AG08396 (cell line): ENCODE results near the gene ONECUT3.
"Not testable (repeated sequence)": the region's sequence is repeated elsewhere in the genome, so short reads cannot be mapped to it uniquely, and the experiment has no call there.

Experiments used
- DNase-seq: peaks from one replicate; pipeline ENCODE4 v3.0.0; 2012; ENCODE audit warnings: low spot score, mixed read lengths

Gene ONECUT3

GRCh38 chr19:1755467-1756171 is 2.3 kb downstream of the ONECUT3 start:
- no peak for DNase-seq

GRCh38 chr19:1756264-1756663 is 3.0 kb downstream of the ONECUT3 start:
- DNase-seq, result no peak

GRCh38 chr19:1756705-1757465 is 3.6 kb downstream of the ONECUT3 start:
- DNase-seq, result no peak

- DNase-seq, result no peak
Measured at GRCh38 chr19:1757468-1758230, 4.3 kb downstream of the ONECUT3 start.

- DNase-seq, result no peak
Measured at GRCh38 chr19:1758231-1758577, 4.9 kb downstream of the ONECUT3 start.

- no peak for DNase-seq
Measured at GRCh38 chr19:1758959-1759903, 5.9 kb downstream of the ONECUT3 start.

GRCh38 chr19:1760020-1760419 is 6.7 kb downstream of the ONECUT3 start:
- no peak for DNase-seq

GRCh38 chr19:1760786-1761527 is 7.7 kb downstream of the ONECUT3 start:
- not testable (repeated sequence) for DNase-seq

- DNase-seq, result no peak
Measured at GRCh38 chr19:1761528-1762242, 8.4 kb downstream of the ONECUT3 start.

GRCh38 chr19:1762243-1763117 is 9.2 kb downstream of the ONECUT3 start:
- DNase-seq, result no peak

- no peak for DNase-seq
Measured at GRCh38 chr19:1763648-1764639, 10.6 kb downstream of the ONECUT3 start.

GRCh38 chr19:1764729-1765128 is 11.4 kb downstream of the ONECUT3 start:
- DNase-seq, result no peak

GRCh38 chr19:1765232-1765903 is 12.1 kb downstream of the ONECUT3 start:
- DNase-seq, result no peak

GRCh38 chr19:1765904-1766799 is 12.8 kb downstream of the ONECUT3 start:
- DNase-seq, result no peak

GRCh38 chr19:1766800-1767352 is 13.6 kb downstream of the ONECUT3 start:
- DNase-seq, result no peak

- peak; percentile 89 for DNase-seq
Measured at GRCh38 chr19:1767464-1767933, 14.2 kb downstream of the ONECUT3 start.
